Measurements from ENCODE around the gene CELSR1.

Gene CELSR1

GRCh38 chr22:46557736-46558480, 20.5 kb upstream of the CELSR1 start:
- H3K36me3 ChIP-seq (replicated peaks): no peaks in the 10 kb centered on the region
- no peak overlapping the region for H3K4me3 ChIP-seq (ENCODE audit: low read depth, low read length)
- no peak for DNase-seq
- no peaks in the 10 kb centered on the region for H3K27me3 ChIP-seq (replicated peaks)
- no peak for TF ChIP-seq CTCF (IDR thresholded peaks at IDR 0.05; ENCODE audit: low read depth, low read length, missing control alignments)
- in situ Hi-C loops (cut with HindIII; ENCODE audit: low pct_ligation_motif_present, low sequenced_read_pairs): no loop called here
- no peak overlapping the region for H3K27ac ChIP-seq

- TF ChIP-seq CTCF (IDR thresholded peaks at IDR 0.05; ENCODE audit: low read depth, low read length, missing control alignments): no peak
- Histone ChIP-seq H3K27me3 (replicated peaks) (no peaks in the 10 kb centered on the region), H3K36me3 (replicated peaks) (no peaks in the 10 kb centered on the region), H3K4me3 (ENCODE audit: low read depth, low read length) (no peak overlapping the region), H3K27ac (no peak overlapping the region)
- in situ Hi-C loops (cut with HindIII; ENCODE audit: low pct_ligation_motif_present, low sequenced_read_pairs): no loop called here
- no peak for DNase-seq
These were observed 19.4 kb upstream of the CELSR1 start for GRCh38 chr22:46556775-46557174.

- Histone ChIP-seq H3K4me3 (ENCODE audit: low read depth, low read length) (no peak overlapping the region), H3K27ac (no peak overlapping the region), H3K36me3 (replicated peaks) (no peaks in the 10 kb centered on the region), H3K27me3 (replicated peaks) (no peaks in the 10 kb centered on the region)
- no peak for TF ChIP-seq CTCF (IDR thresholded peaks at IDR 0.05; ENCODE audit: low read depth, low read length, missing control alignments)
- DNase-seq: no peak
- in situ Hi-C loops (cut with HindIII; ENCODE audit: low pct_ligation_motif_present, low sequenced_read_pairs): no loop called here
These were observed 15.8 kb upstream of the CELSR1 start for GRCh38 chr22:46553189-46553588.

- H3K36me3 ChIP-seq (replicated peaks): no peaks in the 10 kb centered on the region
- no peak for TF ChIP-seq CTCF (IDR thresholded peaks at IDR 0.05; ENCODE audit: low read depth, low read length, missing control alignments)
- H3K4me3 ChIP-seq (ENCODE audit: low read depth, low read length): no peak overlapping the region
- in situ Hi-C loops (cut with HindIII; ENCODE audit: low pct_ligation_motif_present, low sequenced_read_pairs): no loop called here
- H3K27ac ChIP-seq: no peak overlapping the region
- H3K27me3 ChIP-seq (replicated peaks): no peaks in the 10 kb centered on the region
- DNase-seq: no peak
These were observed 14.6 kb upstream of the CELSR1 start for GRCh38 chr22:46551996-46552395.

GRCh38 chr22:46551321-46551720, 13.9 kb upstream of the CELSR1 start:
- TF ChIP-seq CTCF (IDR thresholded peaks at IDR 0.05; ENCODE audit: low read depth, low read length, missing control alignments): no peak
- Histone ChIP-seq H3K4me3 (ENCODE audit: low read depth, low read length) (no peak overlapping the region), H3K27ac (no peak overlapping the region), H3K27me3 (replicated peaks) (no peaks in the 10 kb centered on the region), H3K36me3 (replicated peaks) (no peaks in the 10 kb centered on the region)
- DNase-seq: no peak
- in situ Hi-C loops (cut with HindIII; ENCODE audit: low pct_ligation_motif_present, low sequenced_read_pairs): no loop called here

Data from brain microvascular endothelial cell (primary cell).